Measurements from ENCODE around the gene IL1RAP.

IL1RAP gene

DNA sequence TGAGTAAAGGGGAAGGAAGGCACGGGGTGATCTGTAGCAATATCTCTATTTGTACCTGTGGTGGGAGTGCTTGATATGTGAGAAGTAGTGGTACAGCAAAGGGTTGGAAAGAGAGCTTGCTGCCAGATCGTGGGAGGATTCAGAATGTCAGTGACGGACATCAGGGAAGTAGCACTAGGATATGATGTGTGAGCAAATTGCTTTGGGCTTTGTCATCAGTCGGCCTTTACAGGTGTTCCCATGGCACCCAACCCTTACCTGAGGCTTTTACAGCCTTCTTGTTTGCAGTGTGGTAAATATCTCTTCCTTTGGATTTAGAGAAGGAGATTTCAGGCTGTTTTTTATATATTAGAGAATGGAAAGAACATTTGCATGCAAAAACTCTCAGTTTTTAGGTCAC lies 29.8 kb downstream of the IL1RAP start:
- DNase-seq = no peak

- no peak for DNase-seq
These were observed 31.3 kb downstream of the IL1RAP start for GRCh38 chr3:190545191-190545590.

DNA sequence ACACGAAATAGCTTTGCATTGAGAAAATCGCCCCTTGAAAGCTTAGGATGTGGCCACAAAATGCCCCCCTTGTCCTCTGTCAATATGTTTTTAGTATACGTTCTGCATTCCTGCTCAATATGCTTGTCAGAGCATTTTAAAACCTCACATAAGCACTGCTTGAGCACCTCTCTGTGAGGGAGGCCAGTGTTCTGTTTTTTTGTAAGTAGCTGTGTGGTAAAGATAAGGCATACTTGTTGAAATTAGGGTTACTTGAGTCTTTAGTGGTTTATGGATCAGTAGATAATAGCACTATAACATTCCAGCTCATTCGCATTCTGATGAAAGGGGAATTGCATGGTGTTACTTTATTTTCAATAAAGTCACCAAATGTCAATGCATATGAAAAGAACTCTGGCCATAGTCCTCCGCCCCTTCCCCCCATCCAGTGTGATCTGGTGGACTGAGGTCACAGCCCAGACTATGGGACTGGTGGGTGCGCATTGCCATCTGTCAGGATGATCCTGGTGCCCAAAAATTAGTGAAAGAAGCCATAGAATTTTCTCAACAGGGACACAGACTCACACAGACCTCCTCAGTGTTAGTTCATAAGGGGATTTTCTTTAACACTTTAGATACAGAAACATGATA lies 33.1 kb downstream of the IL1RAP start:
- no peak for DNase-seq

GRCh38 chr3:190548031-190548656 lies 34.3 kb downstream of the IL1RAP start:
- no peak for DNase-seq

- DNase-seq = no peak
These were observed 38.1 kb downstream of the IL1RAP start for GRCh38 chr3:190552021-190552420.

DNA sequence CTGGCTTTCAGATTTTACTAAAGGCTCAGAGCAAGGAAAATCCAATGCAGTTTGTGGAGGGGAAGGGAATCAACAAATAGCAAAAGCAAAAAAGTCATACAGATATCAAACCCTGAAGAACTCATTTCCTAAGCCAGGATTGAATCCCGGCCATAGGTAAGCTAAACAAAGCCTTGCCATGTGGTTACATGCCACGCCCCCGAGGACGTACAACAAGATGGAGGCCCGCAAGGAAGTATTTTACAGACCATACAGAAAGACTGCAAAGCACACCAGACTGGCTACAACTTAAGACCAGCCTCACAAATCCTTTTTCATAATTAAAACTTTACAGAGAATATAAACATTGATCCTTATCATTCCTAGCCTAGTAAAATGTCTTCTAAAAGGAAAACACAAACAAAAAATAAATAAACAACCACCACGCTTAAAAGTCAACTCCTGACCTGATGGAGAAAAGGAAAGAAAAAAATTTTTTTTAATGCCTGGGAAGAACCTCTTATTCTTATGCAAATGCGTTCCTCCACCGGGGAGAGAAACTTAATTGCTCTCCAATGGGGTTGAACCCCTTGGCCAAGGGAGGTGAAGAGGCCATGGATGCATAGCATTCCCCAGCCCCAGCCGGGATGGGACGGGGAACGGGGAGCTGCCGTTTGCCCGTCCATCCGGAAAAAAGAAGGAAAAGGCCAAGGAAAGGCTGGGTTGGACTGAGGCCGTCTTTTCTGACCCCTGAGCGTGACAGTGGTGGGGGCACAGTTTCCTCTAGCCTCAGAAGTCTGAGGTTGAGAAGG lies 39.3 kb downstream of the IL1RAP start:
- DNase-seq = peak; percentile 38

DNA sequence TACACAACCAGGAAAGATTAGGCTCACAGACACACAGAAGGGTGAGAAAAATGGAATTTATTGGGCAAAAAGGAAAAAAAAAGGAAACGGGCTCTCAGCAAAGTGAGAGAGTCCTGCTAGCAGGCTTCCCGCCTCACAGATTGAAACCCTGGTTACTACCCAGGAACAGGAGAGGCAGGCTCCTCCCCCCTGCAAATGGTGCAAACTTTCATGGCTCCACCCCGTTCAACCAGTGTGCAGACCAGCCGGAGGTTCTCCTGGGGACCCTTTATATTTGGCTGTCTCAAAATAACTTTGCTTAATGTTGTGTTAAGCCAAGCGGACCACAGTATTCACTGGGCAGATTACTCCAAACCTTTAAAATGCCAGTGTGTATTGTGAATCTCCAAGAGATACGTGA lies 40.3 kb downstream of the IL1RAP start:
- DNase-seq = no peak

DNA sequence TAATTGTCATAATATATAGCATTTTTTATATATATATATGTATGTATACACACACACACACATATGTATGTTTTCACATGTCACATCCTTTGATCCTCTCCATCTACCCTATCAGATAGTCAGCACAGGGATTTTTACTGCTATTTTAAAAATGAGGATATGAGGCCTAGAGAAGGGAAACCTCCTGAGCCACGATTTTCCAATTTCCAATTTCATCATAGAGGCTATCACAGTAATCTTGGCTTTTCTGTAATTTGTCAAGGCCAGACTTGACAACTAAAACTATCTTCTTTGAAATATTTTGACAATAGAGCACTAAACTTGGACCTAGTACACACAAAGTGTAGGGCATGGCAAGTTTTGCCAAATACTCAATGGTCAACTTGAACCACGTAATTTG lies 42.5 kb downstream of the IL1RAP start:
- DNase-seq = no peak

GRCh38 chr3:190557296-190557695 lies 43.4 kb downstream of the IL1RAP start:
- no peak for DNase-seq

DNA sequence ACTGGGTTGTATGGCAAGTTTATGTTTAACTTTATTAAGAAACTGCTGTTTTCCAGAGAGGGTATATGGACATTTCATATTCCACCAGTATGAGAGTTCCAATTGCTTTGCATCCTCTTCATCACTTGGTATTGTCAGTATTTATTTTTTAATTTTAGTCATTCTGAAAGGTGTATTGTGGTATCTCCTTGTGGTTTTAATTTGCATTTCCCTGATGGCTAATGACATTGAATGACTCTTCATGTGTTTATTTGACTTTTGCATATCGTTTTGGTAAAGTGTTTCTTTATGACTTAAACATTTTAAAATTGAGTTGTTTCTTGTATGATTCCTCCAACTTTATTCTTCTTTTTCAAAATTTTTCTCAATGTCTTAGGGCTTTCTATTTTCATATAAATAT lies 44.4 kb downstream of the IL1RAP start:
- DNase-seq = no peak

- no peak for DNase-seq
These were observed 44.9 kb downstream of the IL1RAP start for GRCh38 chr3:190558796-190559195.

- DNase-seq = no peak
These were observed 46.4 kb downstream of the IL1RAP start for GRCh38 chr3:190560013-190560895.

- DNase-seq = no peak
These were observed 49.1 kb downstream of the IL1RAP start for GRCh38 chr3:190562866-190563510.

DNA sequence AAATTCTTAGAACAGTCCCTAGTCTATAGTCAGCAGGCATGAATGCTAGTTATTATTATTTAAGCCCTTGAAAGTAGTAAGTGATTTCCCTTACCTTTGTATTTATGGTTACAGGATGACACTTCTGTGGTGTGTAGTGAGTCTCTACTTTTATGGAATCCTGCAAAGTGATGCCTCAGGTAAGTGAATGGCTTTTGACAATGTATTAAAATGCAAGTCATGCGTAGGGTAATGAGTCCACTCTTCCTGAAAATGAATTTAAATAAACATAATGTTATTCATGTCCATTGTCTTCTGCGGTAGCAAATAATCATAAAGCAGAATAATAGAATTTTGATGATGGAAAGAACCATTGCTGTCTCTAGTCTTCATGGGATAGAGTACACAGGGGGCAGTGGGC lies 50.3 kb downstream of the IL1RAP start:
- no peak for DNase-seq

GRCh38 chr3:190566043-190566933 lies 52.4 kb downstream of the IL1RAP start:
- no peak for DNase-seq

DNA sequence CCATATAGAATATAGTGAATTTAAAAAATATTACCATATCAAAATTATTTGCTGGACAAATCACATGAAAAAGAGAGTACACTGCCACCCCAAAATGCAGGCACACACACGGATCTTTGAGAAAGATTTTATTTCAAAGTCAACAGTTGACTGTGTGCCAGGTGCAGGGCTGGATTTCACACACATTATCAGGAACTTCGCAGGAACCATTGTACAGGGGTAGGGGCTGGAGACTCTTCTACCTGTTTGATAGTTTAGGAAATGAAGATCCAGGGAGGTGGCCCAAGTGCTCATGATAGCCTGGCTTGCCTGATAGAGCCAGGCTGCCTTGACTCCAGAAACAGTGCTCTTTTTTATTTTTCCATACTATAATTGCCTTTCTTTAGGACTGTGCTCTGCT lies 54.2 kb downstream of the IL1RAP start:
- peak; percentile 25 for DNase-seq

- DNase-seq = no peak
These were observed 60.6 kb downstream of the IL1RAP start for GRCh38 chr3:190574473-190574872.

DNA sequence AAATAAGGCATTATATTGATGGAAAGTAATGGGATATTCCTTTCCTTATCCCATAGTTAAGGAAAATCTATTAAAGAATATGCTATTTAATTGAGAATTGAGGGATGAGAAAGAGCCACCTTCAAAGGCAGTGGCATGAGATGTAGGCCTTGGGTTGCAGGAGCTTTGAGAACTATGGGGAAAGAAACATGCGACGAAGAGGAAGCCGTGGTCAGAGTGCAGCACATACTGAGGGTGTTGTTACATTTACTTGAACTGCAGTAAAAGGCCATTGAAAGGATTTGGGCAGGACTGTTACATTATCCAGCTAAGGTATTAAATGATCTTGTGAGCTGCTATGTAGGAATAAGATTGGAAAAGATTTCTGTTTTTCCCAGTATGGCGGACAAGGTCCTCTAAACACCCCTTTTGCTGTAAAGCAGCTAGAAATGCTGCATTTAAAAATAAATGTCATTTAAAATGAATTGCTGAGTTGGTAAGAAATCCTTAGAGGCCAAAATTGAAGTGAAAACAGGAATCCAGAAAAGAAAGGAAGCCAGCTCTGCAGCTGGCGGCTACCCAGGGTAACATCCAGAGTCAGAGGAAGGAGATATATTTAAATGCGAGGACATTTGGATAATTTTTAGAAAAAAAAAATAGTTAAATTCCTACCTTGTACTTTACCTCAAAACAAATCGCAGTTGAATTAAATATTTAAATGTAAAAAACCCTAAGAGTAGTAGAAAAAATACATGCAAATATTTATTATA lies 61.7 kb downstream of the IL1RAP start:
- no peak for DNase-seq

DNA sequence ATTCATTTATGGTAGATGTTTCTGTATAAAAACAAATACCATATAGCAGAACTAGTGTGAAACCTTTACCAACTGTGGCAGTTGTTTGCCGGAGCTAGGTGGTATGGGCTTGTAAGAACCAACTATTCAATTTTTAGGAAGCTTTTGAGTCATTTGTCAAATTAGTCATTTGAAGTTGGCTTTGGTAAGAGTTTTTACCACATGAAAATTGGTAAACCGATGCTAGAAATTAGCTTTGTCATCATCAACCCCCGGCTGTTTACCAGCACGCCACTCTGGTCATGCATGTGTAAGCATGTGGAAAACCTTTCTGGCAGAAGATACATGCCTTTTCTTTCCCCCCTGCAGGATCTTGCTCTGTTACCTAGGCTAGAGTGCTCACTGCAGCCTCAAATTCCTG lies 63.3 kb downstream of the IL1RAP start:
- DNase-seq = no peak

DNA sequence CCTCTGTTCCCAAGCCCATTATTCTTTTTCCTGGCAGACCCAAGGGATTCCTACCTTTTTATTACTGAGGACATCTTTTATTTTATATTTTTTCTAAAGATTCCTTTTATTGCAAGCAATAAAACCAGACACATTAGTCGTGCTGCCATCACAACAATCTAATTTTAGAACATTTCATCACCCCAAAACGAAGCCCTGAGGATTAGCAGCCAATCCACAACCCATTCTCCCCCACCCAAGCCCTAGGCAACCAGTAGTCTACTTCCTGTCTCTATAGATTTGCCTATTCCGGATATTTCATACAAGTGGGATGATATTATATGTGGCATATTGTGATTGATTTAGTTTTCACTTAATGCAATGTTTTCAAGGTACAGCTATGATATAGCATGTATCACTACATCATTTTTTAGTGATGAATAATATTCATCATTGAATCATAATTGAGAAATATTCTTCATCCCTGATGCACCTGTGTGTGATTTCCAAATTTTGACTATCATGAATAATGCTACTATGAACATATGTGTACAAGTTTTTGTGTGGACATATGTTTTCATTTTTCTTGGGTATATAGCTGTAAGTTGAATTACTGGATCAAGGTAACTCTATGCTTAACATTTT lies 65.7 kb downstream of the IL1RAP start:
- DNase-seq = no peak
